ENCODE measurements around the gene GDPD4. TPM values are rescaled to one million over a fixed set of nuclear protein-coding genes. Genes with fewer than 3 reads are reported as not detected.
A peak's percentile ranks its signal among the peaks of the same experiment; 100 is the strongest.

Gene GDPD4
- total and polyA plus RNA-seq, 9 of the 15 experiments (the other 6 are each of a cell fraction or from before 2014, with no cell fraction given): 0.40 TPM; not detected in 8

DNA sequence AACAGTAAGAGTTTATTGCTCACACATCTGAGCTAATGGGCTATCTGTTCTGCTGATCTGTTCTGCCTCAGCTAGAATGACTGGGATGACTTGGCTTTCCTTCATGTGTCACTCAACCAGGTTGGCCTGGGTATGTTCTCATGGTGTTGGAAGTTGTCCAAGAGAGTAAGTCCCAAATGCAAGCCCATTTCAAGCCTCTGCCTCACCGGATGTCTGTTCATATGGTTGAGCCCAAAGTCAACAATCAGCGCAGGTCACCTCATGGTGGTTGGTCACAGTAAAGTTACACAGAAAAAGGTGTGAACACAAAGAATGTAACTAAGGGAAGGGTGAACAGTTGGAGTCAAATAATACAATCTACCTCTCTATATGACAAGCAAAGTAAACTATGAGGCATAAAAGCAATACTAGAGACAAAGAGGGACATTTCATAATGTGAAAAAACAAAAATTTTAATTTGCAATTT lies 1.9 kb downstream of the GDPD4 start (continued):
- TF ChIP-seq ZSCAN29 (IDR thresholded peaks at IDR 0.05): no peak
- no peak for TF ChIP-seq KLF13 (tag; IDR thresholded peaks at IDR 0.05; ENCODE audit: borderline replicate concordance, low read depth)
- TF ChIP-seq EP300 (IDR thresholded peaks at IDR 0.05; ENCODE audit: low read length): peak; percentile 57
- TF ChIP-seq SAFB2 (IDR thresholded peaks at IDR 0.05; ENCODE audit: borderline replicate concordance, low read depth, low read length, severe bottlenecking): no peak
- TF ChIP-seq, protein P1, sequence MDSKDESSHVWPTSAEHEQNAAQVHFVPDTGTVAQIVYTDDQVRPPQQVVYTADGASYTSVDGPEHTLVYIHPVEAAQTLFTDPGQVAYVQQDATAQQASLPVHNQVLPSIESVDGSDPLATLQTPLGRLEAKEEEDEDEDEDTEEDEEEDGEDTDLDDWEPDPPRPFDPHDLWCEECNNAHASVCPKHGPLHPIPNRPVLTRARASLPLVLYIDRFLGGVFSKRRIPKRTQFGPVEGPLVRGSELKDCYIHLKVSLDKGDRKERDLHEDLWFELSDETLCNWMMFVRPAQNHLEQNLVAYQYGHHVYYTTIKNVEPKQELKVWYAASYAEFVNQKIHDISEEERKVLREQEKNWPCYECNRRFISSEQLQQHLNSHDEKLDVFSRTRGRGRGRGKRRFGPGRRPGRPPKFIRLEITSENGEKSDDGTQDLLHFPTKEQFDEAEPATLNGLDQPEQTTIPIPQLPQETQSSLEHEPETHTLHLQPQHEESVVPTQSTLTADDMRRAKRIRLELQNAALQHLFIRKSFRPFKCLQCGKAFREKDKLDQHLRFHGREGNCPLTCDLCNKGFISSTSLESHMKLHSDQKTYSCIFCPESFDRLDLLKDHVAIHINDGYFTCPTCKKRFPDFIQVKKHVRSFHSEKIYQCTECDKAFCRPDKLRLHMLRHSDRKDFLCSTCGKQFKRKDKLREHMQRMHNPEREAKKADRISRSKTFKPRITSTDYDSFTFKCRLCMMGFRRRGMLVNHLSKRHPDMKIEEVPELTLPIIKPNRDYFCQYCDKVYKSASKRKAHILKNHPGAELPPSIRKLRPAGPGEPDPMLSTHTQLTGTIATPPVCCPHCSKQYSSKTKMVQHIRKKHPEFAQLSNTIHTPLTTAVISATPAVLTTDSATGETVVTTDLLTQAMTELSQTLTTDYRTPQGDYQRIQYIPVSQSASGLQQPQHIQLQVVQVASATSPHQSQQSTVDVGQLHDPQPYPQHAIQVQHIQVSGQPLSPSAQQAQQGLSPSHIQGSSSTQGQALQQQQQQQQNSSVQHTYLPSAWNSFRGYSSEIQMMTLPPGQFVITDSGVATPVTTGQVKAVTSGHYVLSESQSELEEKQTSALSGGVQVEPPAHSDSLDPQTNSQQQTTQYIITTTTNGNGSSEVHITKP (IDR thresholded peaks at IDR 0.05; ENCODE audit: partially characterized antibody): peak; percentile 96
- TF ChIP-seq SMARCE1 (IDR thresholded peaks at IDR 0.05): peak; percentile 52; the same call in 1 of the 2 replicates
- no peak for TF ChIP-seq IFI16 (CRISPR knock-in tag; IDR thresholded peaks at IDR 0.05)
- TF ChIP-seq EHMT2 (IDR thresholded peaks at IDR 0.05): peak; percentile 65
- TF ChIP-seq ZBTB17 (CRISPR knock-in tag; IDR thresholded peaks at IDR 0.05): no peak
- peak; percentile 91 for TF ChIP-seq BACH1 (tag; IDR thresholded peaks at IDR 0.05)
- TF ChIP-seq JUND (IDR thresholded peaks at IDR 0.05; ENCODE audit: borderline replicate concordance, low read depth, low read length): peak; percentile 81; the same call in 1 of the 2 replicates
- peak; percentile 38; the same call in 2 of the 3 replicates for TF ChIP-seq JUND (tag; IDR thresholded peaks at IDR 0.05; ENCODE audit: borderline replicate concordance, low read depth, low read length)
- no peak for TF ChIP-seq MCM3 (IDR thresholded peaks at IDR 0.05)
- TF ChIP-seq, protein P2, sequence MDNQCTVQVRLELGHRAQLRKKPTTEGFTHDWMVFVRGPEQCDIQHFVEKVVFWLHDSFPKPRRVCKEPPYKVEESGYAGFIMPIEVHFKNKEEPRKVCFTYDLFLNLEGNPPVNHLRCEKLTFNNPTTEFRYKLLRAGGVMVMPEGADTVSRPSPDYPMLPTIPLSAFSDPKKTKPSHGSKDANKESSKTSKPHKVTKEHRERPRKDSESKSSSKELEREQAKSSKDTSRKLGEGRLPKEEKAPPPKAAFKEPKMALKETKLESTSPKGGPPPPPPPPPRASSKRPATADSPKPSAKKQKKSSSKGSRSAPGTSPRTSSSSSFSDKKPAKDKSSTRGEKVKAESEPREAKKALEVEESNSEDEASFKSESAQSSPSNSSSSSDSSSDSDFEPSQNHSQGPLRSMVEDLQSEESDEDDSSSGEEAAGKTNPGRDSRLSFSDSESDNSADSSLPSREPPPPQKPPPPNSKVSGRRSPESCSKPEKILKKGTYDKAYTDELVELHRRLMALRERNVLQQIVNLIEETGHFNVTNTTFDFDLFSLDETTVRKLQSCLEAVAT (IDR thresholded peaks at IDR 0.05): no peak
- TF ChIP-seq FOXJ2 (tag; IDR thresholded peaks at IDR 0.05): peak; percentile 47
- no peak for TF ChIP-seq CREB1 (IDR thresholded peaks at IDR 0.05)
- TF ChIP-seq CREB1 (CRISPR knock-in tag; IDR thresholded peaks at IDR 0.05): no peak
- TF ChIP-seq, protein P3, sequence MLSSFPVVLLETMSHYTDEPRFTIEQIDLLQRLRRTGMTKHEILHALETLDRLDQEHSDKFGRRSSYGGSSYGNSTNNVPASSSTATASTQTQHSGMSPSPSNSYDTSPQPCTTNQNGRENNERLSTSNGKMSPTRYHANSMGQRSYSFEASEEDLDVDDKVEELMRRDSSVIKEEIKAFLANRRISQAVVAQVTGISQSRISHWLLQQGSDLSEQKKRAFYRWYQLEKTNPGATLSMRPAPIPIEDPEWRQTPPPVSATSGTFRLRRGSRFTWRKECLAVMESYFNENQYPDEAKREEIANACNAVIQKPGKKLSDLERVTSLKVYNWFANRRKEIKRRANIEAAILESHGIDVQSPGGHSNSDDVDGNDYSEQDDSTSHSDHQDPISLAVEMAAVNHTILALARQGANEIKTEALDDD (IDR thresholded peaks at IDR 0.05): peak; percentile 57; the same call in 1 of the 2 replicates
- no peak for TF ChIP-seq ARNT (IDR thresholded peaks at IDR 0.05)
- no peak for TF ChIP-seq ETV6 (IDR thresholded peaks at IDR 0.05; ENCODE audit: borderline replicate concordance in 1 of 2, low read depth in 2 of 2, low read length in 1 of 2)
- TF ChIP-seq ETV6 (CRISPR knock-in tag; IDR thresholded peaks at IDR 0.05; ENCODE audit: borderline replicate concordance): no peak
